Gastroesophageal sphincter (tissue), 3 donors: ENCODE data around the gene EGFLAM.

Source experiments
- EP300 ChIP-seq: sonication (generic); formaldehyde crosslinking; IDR thresholded peaks from one replicate; pipeline ENCODE4 v1.6.1; 2017; ENCODE audit warnings: antibody characterized with exemption, mild to moderate bottlenecking
- POLR2A ChIP-seq, 2 donors: fragments of 450-650 bp; IDR thresholded peaks; one replicate each; pipeline ENCODE4 v1.6.1; 2017; ENCODE audit warnings: antibody characterized with exemption in 2 of 2, mild to moderate bottlenecking in 2 of 2, moderate library complexity in 1 of 2
- POLR2AphosphoS5 ChIP-seq: sonication (generic); formaldehyde crosslinking; IDR thresholded peaks from one replicate; pipeline ENCODE4 v1.6.1; 2017; ENCODE audit warnings: antibody characterized with exemption
- TF ChIP-seq, protein P1 (sequence below), 4 experiments: fragments of 200-600 bp in 2 of 4; fragments of 450-650 bp in 2 of 4; sonication (generic) in 1 of 4; IDR thresholded peaks; one replicate each; pipeline ENCODE4 v1.5.1; 2017 to 2019; ENCODE audit warnings: antibody characterized with exemption in 4 of 4, mild to moderate bottlenecking in 2 of 4, moderate library complexity in 2 of 4

DNA sequence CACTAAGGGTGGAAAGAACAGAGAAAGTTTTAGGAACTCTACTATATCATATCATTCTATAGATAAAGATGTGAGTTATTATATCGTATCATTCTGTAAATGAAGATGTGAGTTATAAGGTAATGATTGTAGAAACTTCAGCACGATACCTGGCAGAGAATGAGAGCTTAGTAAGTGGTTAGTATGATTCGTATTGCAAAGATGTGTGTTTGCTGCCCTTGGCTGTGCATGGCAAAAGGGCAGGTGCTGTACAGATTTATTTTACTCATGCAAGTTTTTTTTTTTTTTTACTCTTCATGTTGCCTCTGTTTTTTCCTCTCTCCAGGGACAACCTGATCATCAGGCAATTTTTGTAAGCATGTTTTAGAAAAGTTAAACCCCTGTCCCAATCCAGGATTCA, 83.3 kb downstream of the EGFLAM start:
- TF ChIP-seq EP300 (no peak), POLR2A (IDR thresholded peaks at IDR 0.05) (no peak), POLR2AphosphoS5 (no peak)
- TF ChIP-seq, protein P1, sequence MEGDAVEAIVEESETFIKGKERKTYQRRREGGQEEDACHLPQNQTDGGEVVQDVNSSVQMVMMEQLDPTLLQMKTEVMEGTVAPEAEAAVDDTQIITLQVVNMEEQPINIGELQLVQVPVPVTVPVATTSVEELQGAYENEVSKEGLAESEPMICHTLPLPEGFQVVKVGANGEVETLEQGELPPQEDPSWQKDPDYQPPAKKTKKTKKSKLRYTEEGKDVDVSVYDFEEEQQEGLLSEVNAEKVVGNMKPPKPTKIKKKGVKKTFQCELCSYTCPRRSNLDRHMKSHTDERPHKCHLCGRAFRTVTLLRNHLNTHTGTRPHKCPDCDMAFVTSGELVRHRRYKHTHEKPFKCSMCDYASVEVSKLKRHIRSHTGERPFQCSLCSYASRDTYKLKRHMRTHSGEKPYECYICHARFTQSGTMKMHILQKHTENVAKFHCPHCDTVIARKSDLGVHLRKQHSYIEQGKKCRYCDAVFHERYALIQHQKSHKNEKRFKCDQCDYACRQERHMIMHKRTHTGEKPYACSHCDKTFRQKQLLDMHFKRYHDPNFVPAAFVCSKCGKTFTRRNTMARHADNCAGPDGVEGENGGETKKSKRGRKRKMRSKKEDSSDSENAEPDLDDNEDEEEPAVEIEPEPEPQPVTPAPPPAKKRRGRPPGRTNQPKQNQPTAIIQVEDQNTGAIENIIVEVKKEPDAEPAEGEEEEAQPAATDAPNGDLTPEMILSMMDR (IDR thresholded peaks at IDR 0.05) = no peak
